Right lobe of liver (tissue), 4 donors: ENCODE measurements around the gene LRP10.

Experiments used
- POLR2A ChIP-seq: fragments of 450-650 bp; IDR thresholded peaks from one replicate; pipeline ENCODE4 v1.6.1; 2017; ENCODE audit warnings: antibody characterized with exemption, mild to moderate bottlenecking
- TF ChIP-seq, protein P1 (sequence below), 4 donors: fragments of 200-600 bp in 3 of 4; fragments of 450-650 bp in 1 of 4; IDR thresholded peaks; one replicate each; pipeline versions ENCODE4 v1.5.1 to v1.8.0; 2016 to 2022; ENCODE audit warnings: antibody characterized with exemption in 4 of 4, mild to moderate bottlenecking in 2 of 4
- donor health status: DM: no; HTN: no; CAD: no.
- donor health status: DM: no; HTN: no; CAD: no.
- donor health status: DM: no; HTN: yes; CAD: no.

DNA sequence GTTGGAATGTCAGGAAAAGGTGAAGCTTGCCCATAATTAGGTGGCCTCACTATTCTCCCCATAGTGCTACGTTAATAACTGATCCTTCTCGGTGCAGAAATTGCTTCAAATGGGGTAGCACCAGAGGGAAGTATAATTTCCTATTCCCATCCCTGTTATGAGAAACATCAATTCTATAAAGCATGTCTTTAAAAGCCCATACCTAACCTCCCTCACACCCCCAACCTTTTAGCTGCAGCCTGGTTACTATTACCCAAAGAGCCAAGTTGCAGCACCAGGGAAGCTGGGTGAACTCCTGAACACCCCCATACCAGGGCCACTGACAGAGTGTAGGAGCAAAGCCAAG lies 32.2 kb downstream of the LRP10 start:
- TF ChIP-seq POLR2A, result no peak
- TF ChIP-seq, protein P1, sequence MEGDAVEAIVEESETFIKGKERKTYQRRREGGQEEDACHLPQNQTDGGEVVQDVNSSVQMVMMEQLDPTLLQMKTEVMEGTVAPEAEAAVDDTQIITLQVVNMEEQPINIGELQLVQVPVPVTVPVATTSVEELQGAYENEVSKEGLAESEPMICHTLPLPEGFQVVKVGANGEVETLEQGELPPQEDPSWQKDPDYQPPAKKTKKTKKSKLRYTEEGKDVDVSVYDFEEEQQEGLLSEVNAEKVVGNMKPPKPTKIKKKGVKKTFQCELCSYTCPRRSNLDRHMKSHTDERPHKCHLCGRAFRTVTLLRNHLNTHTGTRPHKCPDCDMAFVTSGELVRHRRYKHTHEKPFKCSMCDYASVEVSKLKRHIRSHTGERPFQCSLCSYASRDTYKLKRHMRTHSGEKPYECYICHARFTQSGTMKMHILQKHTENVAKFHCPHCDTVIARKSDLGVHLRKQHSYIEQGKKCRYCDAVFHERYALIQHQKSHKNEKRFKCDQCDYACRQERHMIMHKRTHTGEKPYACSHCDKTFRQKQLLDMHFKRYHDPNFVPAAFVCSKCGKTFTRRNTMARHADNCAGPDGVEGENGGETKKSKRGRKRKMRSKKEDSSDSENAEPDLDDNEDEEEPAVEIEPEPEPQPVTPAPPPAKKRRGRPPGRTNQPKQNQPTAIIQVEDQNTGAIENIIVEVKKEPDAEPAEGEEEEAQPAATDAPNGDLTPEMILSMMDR (IDR thresholded peaks at IDR 0.05), result no peak
